HG03342 (cell line): ENCODE data around the gene MYADML2.
"Not testable (repeated sequence)": the region's sequence is repeated elsewhere in the genome, so short reads cannot be mapped to it uniquely, and the experiment has no call there.

Experiments used
- ATAC-seq: cut with Tn5 transposase; IDR thresholded peaks from one replicate; pipeline ENCODE4 v1.9.1; 2021; ENCODE audit warnings: mild to moderate bottlenecking, moderate library complexity; ENCODE audit not compliant: unreplicated experiment

The MYADML2 gene

DNA sequence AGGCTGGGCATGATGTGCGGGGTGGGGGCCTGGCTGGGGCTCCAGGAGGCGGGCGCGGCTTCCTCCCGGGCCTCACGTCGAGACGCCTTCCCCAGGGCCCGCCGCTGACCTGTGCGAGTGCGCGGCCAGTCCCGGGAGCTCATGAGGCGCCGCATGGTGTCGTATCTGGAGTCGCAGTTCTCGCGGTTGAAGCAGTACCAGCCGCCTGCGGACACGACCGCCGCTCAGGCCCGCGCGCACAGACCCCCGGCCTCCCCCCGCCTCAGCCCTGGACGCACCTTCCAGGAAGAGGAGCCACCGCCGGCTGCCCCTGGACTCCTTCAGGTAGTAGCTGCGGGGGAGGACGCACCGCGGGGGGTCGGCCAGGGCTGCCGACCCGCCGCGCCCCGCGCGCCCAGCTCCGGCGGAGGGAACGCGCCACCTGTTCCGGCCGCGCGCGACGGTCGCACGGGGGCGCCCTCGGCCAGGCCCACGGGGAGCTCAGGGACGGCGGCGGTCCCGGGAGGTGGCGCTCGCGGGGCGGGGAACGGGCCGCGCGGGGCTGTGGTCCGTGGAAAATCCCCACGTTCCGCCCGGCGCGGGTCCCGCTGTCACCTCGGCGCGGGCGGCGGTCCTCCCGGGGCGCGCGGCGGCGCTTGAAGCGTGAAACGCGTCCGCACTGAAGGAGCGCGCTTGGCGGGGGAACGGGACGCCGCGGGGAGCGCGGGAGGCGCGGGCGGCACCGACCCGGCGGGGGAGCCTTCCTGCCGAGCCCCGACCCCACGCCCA, 12.5 kb upstream of the MYADML2 start:
- peak; percentile 51 for ATAC-seq

DNA sequence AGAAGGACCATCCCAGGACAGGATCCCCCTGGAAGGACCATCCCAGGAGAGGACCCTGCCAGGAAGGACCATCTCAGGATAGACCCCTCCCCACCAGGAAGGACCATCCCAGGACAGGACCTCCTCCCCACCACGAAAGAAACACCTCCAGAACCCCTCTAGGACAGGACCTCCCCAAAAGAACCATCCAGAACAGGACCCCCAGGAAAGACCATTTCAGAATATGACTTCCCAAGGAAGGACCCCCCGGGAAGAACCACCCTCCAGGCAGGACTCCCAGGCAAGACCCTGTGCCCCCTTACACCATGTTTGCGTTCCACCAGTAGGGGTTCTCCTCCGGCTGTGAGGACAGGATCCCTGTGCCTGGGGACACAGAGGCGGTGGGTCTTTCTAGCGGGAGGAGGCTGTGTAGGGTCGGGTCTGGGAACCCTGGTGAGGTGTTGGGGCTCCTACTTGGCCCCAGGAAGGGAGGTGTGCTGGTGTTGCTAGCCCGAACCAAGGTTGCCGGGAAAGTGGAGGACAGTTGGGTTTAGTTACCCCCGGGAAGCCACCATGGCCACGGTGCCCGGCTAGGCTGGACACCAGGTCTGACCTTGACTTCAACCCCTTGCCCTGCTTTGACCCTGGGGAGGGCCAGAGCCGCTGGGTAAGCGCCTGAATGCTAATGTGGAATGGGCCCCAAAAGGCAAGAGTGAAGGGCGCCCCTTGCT, 11.8 kb upstream of the MYADML2 start:
- ATAC-seq: no peak

- no peak for ATAC-seq
Measured at GRCh38 chr17:81957691-81958432, 10.8 kb upstream of the MYADML2 start.

DNA sequence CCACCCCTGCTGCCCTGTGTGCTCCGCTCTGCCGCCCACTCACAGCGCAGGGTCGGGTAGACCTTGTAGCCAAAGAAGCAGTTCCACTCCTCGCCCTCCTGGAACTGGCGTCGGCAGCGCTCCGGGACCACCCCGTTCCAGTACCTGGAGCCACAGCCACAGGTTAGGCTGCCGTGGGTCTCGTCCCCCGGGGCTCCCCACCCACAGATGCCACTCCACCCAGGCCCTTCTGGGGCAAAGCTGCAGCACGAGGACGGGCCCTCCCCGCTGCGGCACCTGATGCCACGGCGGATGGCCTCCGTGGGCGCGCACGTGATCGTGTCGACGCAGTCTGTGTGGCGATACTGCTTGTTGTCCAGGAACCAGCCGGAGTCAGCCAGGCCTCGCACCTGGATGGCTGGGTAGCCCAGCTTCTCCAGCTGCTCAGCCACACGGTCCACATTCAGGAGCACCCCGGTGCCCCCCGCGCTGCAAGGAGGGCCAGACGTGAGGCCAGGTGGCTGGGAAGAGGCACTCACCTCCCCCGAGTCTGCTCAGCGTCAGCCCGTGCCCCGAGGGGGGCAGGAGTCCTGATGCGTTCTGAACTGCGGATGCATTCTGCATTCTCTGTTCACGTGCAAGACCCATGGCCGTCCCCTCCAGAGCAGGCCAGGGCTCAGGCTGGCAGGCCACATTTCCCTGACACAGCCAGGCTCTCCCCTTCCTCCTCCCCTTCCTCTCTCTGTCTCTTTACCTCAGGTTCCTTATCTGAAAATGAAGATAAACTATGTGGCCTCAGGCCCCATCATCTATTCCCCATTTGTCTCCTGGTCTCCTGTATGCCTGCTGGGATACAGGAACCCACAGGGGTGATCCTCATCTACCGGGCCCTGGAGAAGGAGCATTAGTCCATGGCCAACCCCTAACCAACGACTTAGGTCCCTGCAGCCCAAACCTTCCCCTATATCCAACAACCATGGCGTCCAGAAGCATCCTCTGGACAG, 9.9 kb upstream of the MYADML2 start:
- no peak for ATAC-seq

- no peak for ATAC-seq
Measured at GRCh38 chr17:81955756-81956544, 8.9 kb upstream of the MYADML2 start.

DNA sequence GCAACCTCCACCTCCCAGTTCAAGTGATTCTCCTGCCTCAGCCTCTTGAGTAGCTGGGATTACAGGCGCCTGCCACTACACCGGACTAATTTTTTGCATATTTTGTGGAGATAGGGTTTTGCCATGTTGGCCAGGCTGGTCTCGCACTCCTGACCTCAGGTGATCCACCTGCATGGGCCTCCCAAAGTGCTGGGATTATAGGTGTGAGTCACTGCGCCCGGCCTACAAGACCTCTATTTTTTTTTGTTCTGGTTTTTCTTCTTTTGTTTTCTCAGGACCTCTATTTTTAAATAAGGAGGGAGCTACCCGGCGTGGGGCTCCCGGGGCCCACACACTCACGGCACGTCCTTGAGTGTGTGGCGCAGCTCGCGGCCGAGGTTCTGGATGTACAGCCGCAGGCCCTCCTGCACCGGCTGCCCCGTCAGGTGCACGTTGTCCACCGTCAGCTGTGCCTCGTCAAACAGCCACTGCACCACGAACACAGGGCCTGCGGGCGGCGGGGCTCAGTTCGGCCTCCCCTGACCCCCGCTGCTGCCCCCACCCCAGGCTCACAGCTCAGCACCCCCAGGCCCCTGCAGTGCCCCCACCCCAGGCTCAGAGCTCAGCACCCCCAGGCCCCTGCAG, 8.1 kb upstream of the MYADML2 start:
- no peak for ATAC-seq

DNA sequence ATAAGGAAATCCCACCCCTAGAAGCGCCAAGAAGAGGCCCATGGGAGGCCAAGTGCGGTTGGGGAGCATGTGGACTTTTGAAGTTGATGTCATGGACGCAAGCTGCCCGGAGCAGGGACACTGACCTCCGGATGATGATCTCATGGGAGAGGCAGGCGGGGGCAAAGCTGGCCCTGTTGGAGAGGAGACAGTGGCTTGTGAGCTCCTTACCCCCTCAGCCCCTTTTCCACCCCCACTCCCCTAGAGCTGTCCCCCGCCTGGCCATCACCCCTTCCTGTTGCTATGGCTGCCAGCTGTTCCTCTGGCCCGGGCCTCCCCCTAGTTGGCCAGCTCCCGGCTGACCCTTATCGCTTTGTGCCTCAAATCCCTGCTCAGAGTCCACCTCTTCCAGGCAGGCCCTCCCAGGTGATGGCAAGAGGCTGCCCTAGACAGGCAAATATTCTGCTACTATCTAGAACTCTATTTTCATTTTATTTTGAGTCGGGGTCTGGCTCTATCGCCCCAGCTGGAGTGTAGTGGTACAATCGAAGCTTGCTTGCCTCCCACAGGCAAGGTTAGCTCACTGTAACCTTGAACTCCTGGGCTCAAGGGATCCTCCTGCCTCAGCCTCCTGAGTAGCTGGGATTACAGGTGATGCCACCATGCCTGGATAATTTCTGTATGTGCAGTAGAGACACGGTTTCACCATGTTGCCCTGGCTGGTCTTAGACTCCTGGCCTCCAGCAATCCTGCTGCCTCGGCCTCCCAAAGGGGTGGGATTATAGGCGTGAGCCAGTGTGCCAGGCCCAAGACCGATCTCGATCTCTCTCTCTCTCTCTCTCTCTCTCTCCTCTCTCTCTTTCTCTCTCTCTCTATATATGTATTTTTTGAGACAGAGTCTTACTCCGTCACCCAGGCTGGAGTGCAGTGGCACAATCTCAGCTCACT, 7.4 kb upstream of the MYADML2 start:
- no peak for ATAC-seq

DNA sequence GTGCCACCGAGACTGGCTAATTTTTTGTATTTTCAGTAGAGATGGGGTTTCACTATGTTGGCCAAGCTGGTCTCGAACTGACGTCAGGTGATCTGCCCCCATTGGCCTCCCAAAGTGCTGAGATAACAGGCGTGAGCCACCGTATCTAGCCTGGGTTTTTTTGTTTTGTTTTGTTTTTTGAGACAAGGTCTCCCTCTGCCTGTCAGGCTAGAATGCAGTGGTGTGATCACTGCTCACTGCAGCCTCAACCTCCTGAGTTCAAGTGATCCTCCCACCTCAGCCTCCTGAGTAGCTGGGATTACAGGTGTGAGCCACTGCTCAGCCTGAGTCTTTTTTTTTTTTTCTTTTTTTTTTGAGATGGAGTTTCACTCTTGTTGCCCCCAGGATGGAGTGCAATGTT, 6.4 kb upstream of the MYADML2 start:
- ATAC-seq: not testable (repeated sequence)

- ATAC-seq: no peak
Measured at GRCh38 chr17:81952792-81953228, 5.8 kb upstream of the MYADML2 start.

DNA sequence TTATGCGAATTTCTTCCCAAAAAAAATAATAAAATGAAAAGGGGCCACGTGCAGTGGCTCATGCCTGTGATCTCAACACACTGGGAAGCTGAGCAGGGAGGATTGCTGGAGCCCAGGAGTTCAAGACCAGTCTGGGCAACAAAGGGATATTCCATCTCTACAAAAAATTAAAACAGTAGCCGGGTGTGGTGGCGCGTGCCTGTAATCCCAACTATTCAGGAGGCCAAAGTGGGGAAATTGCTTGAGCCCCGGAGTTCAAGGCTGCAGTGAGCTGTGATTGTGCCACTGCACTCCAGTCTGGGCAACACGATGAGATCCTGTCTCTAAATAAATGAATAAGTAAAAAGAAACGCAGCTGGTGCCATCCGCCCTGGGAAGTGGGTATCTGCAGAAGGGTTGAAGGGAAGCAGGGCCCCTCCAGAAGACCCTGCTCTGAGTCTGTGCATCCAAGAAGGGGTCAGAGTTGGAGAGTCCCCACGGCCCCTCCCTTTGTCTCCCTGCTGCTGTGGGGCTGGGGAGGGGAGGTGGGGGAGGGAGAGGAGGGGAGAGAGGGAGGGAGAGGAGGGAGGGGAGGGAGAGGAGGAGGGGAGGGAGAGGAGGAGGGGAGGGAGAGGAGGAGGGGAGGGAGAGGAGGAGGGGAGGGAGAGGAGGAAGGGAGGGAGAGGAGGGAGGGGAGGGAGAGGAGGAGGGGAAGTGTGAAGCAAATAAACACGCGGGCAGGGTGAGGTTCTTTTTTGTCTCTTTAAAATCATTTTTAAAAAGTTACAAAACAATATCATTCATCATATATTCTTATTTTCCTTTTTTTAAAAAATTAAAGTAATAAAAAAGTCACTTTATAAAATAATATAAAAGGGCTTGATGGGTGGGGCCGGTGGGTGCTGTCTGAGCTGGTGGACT, 5.0 kb upstream of the MYADML2 start:
- no peak for ATAC-seq

GRCh38 chr17:81950501-81950900, 3.5 kb upstream of the MYADML2 start:
- no peak for ATAC-seq

DNA sequence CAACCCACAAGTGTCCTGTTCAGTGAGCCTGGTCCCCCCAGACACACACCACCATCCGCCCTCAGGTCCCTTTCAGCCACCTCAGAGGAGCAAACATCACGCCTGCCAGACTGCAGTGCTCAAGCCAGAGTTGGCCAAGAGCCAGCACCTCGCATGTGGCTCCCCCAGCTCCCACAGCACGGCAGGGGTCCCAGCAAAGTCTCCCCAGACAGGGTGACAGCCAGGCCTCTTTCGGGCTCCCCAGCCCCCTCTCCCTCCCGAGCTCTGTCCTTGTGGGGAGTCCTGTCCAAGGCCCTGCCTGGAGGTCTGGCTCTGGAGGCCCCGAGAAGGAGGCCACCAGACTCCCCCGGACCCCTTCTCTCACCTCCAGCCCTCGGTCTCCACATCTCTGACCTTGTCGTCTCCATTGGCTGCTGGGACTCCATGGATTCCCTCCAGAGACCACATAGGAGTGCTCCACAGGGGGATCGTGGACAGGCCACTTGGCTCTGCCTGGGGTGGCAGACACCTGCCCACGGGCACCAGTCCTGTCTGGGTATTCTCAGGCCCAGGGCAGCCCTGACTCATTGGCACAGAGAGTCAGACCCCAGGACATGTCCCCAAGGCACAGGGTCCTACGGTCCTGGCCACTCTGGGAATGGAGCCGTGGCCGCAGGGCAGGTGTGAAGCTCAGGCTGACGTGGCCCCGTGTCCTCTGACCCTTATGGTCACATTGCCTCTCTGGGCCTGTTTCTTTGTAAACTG, 1.8 kb upstream of the MYADML2 start:
- ATAC-seq: no peak

DNA sequence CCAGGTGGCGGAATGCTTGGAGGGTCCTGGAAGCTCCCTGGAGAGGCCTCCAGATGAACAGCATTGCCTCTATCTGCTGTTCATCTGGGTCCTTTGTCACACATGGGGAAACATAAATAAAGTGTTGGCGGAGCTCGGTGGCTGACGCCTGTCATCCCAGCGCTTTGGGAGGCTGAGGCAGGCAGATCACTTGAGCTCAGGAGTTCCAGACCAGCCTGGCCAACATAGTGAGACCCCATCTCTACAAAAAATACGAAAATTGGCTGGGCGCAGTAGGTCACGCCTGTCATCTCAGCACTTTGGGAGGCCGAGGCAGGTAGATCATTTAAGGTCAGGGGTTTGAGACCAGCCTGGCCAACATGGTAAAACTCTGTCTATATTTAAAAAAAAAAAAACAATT, 2.2 kb downstream of the MYADML2 start:
- ATAC-seq: no peak

GRCh38 chr17:81942167-81942553, 4.9 kb downstream of the MYADML2 start:
- ATAC-seq: no peak

DNA sequence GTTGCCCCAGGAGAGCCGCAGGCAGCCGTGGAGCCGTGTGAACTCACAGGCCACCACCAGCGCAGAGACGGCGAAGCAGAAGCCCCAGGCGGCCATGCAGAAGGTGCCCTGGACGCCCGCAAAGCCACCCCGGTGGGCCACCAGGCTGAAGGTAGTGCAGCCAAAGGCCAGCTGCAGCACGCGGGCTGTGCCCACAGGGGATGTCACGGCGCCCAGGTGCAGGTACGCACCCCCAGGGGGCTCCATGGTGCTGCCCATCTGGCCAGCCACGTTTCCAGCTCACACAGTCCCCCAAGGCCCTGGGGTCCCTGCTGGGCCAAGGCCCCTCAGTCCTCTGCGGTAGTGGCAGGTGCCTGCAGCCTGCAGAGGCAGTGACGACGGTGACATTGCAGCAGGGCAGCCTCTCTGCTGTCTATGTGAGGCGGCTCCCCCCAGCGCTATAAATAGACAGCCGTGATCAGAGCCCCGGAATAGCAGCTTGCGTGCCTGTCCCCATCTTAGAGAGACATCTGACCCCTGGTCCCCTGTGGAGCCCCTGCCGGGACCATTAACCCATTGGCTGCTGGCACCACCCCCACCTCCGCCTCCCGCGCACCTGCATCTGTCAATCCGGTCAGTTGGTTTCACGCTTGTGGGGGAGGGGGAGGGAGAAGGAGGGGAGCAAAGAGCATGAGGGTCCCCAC, 5.4 kb downstream of the MYADML2 start:
- ATAC-seq: no peak
